Activated naive CD8-positive, alpha-beta T cell treated with anti-CD3 and anti-CD28 coated beads, Interleukin-2, amount 50 U/mL, for 24 hours (primary cell): ENCODE data around the gene RPL26.
"Not testable (repeated sequence)": the region's sequence is repeated elsewhere in the genome, so short reads cannot be mapped to it uniquely, and the experiment has no call there.

Experiments
- ATAC-seq: fragments of 150-1000 bp; cut with Tn5 transposase; one replicate; pipeline ENCODE4 v1.10.0; 2021
- DNase-seq: peaks from one replicate; pipeline ENCODE4 v3.0.0; 2021
- H3K27ac Mint-ChIP-seq: one replicate; pipeline ENCODE4 v1.8.0; 2021; ENCODE audit warnings: mild to moderate bottlenecking, mixed read lengths
- H3K27me3 Mint-ChIP-seq: one replicate; pipeline ENCODE4 v1.8.0; 2021; ENCODE audit warnings: mixed read lengths
- H3K36me3 Mint-ChIP-seq: one replicate; pipeline ENCODE4 v1.8.0; 2021; ENCODE audit warnings: low read depth, mixed read lengths
- H3K4me1 Mint-ChIP-seq: one replicate; pipeline ENCODE4 v1.8.0; 2021; ENCODE audit warnings: mixed read lengths
- H3K4me3 Mint-ChIP-seq: one replicate; pipeline ENCODE4 v1.8.0; 2021; ENCODE audit warnings: mild to moderate bottlenecking, moderate library complexity, mixed read lengths
- H3K9me3 Mint-ChIP-seq: one replicate; pipeline ENCODE4 v1.8.0; 2021; ENCODE audit warnings: mixed read lengths

Gene RPL26

DNA sequence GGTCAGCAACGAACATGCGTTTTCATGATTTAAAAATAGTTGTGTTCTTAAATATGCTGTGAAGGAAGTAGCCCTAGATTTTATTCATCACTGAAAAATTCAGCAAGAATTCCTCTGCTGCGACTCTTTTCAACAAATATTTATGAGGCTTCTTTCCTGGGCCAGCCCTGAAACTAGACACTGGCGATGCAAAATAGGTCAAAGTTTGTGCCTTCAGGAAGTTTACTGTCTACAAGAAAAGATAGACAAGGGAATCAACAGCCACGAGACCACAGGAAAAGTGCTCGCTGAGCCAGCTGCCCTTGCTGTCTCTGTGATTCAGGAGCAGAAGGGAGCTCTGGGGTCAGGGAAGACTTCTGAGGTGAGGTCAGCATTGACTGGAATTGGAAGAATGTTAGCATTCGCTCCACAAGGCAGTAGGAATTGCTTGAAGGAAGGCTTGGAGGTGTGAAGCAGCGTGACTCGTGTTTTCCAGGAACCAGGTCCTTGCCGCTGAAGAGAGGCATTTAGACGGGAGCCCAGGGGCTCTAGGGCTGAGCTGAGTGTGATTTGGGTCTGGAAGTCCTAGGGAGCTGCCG, 1.9 kb upstream of the RPL26 start:
- ATAC-seq (no peak), DNase-seq (no peak)
- H3K9me3 Mint-ChIP-seq = no peaks in the 10 kb centered on the region
- no peaks in the 10 kb centered on the region for H3K27me3 Mint-ChIP-seq
- H3K4me3 Mint-ChIP-seq = peak overlapping the region; percentile 98
- no peak overlapping the region for H3K27ac Mint-ChIP-seq
- H3K4me1 Mint-ChIP-seq = peaks cover 41% of the 10 kb centered on the region
- peaks cover 32% of the 10 kb centered on the region for H3K36me3 Mint-ChIP-seq

DNA sequence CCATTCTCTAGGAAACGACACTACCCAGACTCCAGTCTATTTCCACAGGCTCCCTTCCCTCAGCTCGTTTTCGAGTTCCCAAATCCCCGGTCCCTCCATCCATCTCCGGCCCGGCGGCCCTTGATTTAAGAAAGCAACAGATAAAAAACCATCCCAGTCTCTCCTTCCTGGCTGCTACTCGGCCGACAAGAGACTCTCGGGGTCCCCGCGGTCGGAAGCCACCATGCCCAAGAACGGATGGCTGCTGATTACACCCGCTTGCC, 182 bp downstream of the RPL26 start:
- Mint-ChIP-seq H3K27ac (peak overlapping the region; percentile 99), H3K9me3 (no peaks in the 10 kb centered on the region), H3K36me3 (peaks cover 51% of the 10 kb centered on the region), H3K4me3 (peak overlapping the region; percentile 98), H3K27me3 (no peaks in the 10 kb centered on the region), H3K4me1 (peaks cover 60% of the 10 kb centered on the region)
- DNase-seq (no peak), ATAC-seq (no peak)

DNA sequence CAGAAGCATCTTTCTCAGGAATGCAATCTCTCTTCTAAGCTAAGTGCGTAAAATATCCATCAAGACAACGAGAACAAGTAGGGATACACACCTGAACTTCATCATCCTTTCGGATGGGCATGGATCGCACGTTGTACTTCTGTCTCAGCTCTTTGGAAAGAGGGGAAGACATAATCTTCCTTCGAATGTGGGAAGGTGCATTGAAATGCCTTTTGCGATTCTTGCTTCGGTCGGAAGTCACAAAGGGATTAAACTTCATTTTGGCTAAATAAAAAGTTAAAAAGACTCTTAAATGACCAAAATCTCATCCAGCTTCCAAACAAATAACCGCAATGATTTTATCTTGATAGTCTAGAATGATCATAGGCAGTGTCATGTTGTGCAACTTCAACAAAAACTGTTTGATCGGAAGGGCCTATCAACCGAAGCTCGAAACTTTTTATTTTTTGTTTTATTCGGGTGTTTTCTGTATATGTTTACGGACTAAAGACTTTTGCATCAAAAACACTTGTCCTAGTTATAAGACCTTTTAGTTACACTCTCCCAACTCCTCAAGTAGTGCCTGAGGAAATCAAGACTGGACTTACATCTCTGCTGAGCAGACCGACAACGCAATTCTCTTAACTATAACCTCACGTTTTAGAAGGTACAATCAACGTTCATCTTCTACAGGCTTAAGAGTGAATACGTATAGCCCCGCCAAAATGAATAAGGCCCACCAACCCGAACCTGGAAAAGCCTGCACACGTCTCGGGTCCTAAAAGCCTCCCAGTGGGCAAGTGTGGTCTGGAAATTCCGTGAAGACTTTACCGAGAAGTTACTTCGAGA, 727 bp downstream of the RPL26 start:
- H3K4me1 Mint-ChIP-seq = peaks cover 66% of the 10 kb centered on the region
- no peaks in the 10 kb centered on the region for H3K9me3 Mint-ChIP-seq
- DNase-seq (no peak), ATAC-seq (no peak)
- peak overlapping the region; percentile 99 for H3K27ac Mint-ChIP-seq
- H3K36me3 Mint-ChIP-seq = peaks cover 56% of the 10 kb centered on the region
- H3K27me3 Mint-ChIP-seq = no peaks in the 10 kb centered on the region
- H3K4me3 Mint-ChIP-seq = peak overlapping the region; percentile 98

DNA sequence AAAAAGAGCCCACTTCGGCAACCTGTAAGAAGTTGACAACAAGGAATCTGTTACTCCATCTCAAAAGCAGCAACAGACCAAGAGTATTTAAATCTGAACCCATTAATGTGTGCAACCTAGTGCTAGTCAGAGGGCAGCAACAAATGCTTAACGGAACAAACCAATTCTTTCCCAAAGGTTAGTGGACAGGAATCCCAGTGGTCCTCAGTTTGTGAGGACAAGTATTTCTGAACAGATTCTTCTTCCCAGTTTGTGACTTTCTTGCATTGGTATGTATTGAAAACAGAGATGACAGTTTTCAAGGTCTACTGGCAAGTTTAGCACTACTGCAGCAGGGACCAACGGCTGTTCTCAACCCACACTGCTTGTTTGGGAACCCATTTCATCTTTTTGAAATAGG, 2.9 kb downstream of the RPL26 start:
- H3K9me3 Mint-ChIP-seq = no peaks in the 10 kb centered on the region
- peak overlapping the region; percentile 98 for H3K4me3 Mint-ChIP-seq
- ATAC-seq (no peak), DNase-seq (no peak)
- H3K27ac Mint-ChIP-seq = peak overlapping the region; percentile 99
- no peaks in the 10 kb centered on the region for H3K27me3 Mint-ChIP-seq
- peaks cover 78% of the 10 kb centered on the region for H3K4me1 Mint-ChIP-seq
- H3K36me3 Mint-ChIP-seq = peaks cover 72% of the 10 kb centered on the region

DNA sequence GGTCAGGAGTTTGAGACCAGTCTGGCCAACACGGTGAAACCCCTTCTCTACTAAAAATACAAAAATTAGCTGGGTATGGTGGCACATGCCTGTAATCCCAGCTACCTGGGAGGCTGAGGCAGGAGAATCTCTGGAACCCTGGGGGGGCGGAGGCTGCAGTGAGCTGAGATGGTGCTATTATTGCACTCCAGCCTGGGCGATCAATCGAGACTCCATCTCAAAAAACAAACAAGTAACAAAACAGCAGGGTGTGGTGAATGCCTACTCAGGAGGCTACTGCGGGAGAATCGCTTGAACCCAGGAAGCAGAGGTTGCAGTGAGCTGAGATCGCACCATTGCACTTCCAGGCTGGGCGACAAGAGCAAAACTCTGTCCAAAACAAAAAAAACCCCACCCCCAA, 4.9 kb downstream of the RPL26 start:
- Mint-ChIP-seq H3K4me3 (peak overlapping the region; percentile 98), H3K36me3 (peaks cover 72% of the 10 kb centered on the region), H3K27ac (peak overlapping the region; percentile 99), H3K4me1 (peaks cover 71% of the 10 kb centered on the region)
- not testable (repeated sequence) for H3K27me3 Mint-ChIP-seq, DNase-seq, H3K9me3 Mint-ChIP-seq, ATAC-seq

DNA sequence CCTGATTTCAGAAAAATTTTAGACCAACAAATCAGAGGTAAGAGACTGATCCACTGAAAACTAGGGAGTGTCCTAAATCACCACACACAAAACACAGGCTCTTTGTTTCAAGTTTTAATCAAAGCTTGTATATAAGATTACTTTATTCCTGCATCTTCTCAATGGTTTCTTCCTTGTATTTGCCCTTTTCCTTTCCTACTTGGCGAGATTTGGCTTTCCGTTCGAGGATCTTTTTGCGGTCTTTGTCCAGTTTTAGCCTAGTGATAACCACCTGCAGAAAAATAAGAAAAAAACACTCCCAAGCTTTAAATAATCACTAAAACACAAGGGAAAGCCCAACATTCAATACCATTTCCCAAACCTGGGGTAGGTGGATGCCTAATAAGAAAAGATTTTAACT, 5.6 kb downstream of the RPL26 start:
- no peaks in the 10 kb centered on the region for H3K27me3 Mint-ChIP-seq
- ATAC-seq (no peak), DNase-seq (no peak)
- H3K4me1 Mint-ChIP-seq = peaks cover 64% of the 10 kb centered on the region
- H3K4me3 Mint-ChIP-seq = peak overlapping the region; percentile 85
- H3K9me3 Mint-ChIP-seq = no peaks in the 10 kb centered on the region
- peaks cover 66% of the 10 kb centered on the region for H3K36me3 Mint-ChIP-seq
- H3K27ac Mint-ChIP-seq = peak overlapping the region; percentile 99

DNA sequence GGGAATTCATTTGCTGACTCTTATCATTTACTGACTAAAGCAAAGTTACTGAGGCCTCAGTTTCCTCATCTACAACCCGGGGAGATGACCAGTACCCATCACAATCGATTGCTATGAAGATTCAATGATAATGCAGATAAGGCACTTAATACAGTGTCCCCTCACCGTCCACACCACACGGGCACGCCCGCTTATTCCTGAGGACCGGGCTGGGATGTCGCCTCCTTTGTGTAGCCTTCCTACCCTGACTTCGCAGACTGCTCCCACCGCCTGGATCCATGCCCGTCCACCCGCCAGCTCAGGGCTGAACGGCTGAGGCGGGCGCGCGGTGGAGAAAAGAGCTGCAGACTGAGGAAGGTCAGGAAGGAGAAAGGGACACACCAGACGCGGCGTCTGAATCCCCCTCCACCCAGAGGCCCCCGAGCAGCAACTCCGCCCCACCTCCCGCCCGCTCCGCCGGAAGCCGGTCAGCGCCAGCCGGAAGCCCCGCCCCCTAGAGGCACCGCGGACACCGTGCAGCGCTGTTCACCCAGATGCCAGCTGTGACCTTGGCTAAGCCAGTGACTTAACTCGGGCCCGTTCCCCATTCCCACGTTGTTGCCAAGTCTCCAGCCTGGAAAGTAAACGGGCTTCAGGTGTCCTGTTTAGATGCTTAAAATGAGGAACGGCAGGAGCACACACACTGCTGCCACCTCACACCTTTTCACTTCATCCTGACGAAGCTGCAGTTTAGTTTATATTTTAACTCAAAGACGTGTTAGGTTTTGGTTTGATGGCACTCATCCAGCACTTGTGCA, 6.5 kb downstream of the RPL26 start, which contains the start of gene KRABD2:
Gene KRABD2, minus strand, starts transcription at position 434 of the 797 bp plus-strand sequence.
- H3K27ac Mint-ChIP-seq = peak within 1 kb of the TSS; percentile 99
- H3K4me1 Mint-ChIP-seq = peaks cover 61% of the 10 kb centered on the region
- H3K36me3 Mint-ChIP-seq = peaks cover 58% of the 10 kb centered on the region
- no peaks in the 10 kb centered on the region for H3K9me3 Mint-ChIP-seq
- DNase-seq = peak; percentile 97
- H3K27me3 Mint-ChIP-seq = no peaks in the 10 kb centered on the region
- peak within 1 kb of the TSS; percentile 85 for H3K4me3 Mint-ChIP-seq
- peak; percentile 97 for ATAC-seq

DNA sequence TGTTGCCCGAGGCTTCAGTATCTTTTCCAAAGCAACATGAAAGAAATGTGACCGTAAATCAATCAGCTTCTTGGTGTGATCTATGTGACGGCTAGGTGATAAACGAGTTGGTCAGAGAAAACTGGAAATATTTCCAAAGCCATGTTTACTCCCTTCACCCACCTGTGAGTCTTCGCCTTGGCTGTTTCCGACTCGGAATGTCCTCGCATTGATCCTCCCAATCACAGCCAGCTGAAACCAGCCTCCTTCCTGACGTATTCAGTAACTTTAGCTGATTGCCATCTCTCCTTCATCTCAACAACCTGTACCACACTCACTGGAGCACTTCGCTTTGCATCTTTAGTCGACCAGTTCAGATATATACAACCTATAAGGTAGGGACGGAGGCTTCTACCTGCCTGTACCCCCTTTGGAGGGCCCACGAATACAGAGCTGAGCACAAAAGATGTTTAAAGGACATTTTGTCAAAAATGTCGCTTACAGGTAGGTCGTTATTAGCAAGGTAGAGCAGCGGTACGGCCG, 7.2 kb downstream of the RPL26 start:
- ATAC-seq (no peak), DNase-seq (no peak)
- Mint-ChIP-seq H3K27me3 (no peaks in the 10 kb centered on the region), H3K4me3 (peak overlapping the region; percentile 85), H3K4me1 (peaks cover 54% of the 10 kb centered on the region), H3K27ac (peak overlapping the region; percentile 99), H3K36me3 (peaks cover 51% of the 10 kb centered on the region), H3K9me3 (no peaks in the 10 kb centered on the region)

DNA sequence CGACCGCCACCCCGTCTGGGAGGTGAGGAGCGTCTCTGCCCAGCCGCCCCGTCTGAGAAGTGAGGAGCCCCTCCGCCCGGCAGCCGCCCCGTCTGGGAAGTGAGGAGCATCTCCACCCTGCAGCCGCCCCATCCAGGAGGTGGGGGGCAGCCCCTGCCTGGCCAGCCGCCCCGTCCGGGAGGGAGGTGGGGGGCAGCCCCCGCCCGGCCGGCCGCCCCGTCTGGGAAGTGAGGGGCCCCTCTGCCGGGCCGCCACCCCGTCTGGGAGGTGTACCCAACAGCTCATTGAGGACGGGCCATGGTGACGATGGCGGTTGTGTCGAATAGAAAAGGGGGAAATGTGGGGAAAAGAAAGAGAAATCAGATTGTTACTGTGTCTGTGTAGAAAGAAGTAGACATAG, 9.1 kb downstream of the RPL26 start:
- Mint-ChIP-seq H3K36me3 (peaks cover 43% of the 10 kb centered on the region), H3K4me1 (peaks cover 37% of the 10 kb centered on the region)
- DNase-seq, H3K4me3 Mint-ChIP-seq, H3K9me3 Mint-ChIP-seq, ATAC-seq, H3K27me3 Mint-ChIP-seq, H3K27ac Mint-ChIP-seq: not testable (repeated sequence)

DNA sequence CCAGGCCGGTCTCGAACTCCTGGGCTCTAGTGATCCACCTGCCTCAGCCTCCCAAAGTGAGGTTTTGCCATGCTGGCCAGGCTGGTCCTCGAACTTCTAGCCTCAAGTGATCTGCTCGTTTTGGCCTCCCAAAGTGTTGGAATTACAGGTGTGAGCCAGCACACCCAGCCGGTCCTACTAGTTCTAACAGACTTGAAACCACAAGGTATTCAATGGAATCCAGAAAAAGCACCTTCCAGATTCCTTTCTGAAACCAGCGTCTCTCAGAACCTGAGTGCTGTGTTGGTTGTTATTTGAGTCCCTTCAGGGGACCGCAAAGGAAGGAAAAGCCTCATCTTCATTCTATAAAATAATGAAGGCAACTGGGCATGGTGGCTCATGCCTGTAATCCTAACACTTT, 10.6 kb downstream of the RPL26 start:
- Mint-ChIP-seq H3K36me3 (peaks cover 32% of the 10 kb centered on the region), H3K4me1 (peaks cover 24% of the 10 kb centered on the region), H3K4me3 (no peak overlapping the region), H3K27me3 (no peaks in the 10 kb centered on the region), H3K27ac (no peak overlapping the region), H3K9me3 (no peaks in the 10 kb centered on the region)
- ATAC-seq (no peak), DNase-seq (no peak)

DNA sequence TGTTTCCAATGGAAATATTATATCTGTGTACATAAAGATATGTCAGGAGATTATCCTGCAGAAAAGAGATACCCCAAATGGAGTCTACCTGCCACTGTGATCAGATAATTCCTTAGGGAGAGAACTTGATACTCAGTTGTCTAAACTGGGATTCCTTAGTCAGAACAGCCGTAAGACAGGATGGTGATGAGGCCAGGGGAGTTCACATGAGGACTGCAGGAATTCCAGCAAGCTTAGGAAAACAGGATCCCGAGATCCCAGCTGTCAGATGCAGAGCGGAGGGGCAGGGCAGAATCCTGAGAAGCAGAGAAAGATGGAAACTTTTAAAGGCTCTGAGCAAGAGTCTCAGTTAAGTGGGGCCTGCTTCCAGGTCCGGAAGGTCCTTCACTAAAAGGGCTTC, 11.2 kb downstream of the RPL26 start:
- Mint-ChIP-seq H3K4me3 (no peak overlapping the region), H3K4me1 (peaks cover 17% of the 10 kb centered on the region), H3K27me3 (no peaks in the 10 kb centered on the region), H3K36me3 (peaks cover 26% of the 10 kb centered on the region), H3K27ac (no peak overlapping the region), H3K9me3 (no peaks in the 10 kb centered on the region)
- ATAC-seq (no peak), DNase-seq (no peak)

DNA sequence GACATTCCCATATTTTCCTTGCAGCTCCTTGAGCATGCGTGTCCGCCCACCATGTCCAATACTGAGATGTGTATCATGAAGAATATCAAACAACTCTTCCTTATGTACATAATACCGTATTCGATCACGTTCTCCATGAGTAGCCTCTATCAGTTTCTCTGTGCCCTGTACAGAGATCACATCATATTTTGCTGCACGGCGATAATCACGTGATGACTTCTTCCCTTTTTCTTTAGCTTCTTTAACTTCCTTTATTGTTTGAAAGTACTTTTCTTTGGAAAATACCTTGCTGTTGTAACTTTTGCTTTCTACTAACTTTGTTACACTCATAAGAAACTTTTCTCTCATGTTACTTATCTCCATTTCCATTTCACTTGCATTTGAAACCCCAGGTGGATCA, 13.0 kb downstream of the RPL26 start:
- H3K4me1 Mint-ChIP-seq = peaks cover 4% of the 10 kb centered on the region
- no peak overlapping the region for H3K27ac Mint-ChIP-seq
- H3K27me3 Mint-ChIP-seq = no peaks in the 10 kb centered on the region
- H3K36me3 Mint-ChIP-seq = peaks cover 14% of the 10 kb centered on the region
- no peaks in the 10 kb centered on the region for H3K9me3 Mint-ChIP-seq
- ATAC-seq (no peak), DNase-seq (no peak)
- H3K4me3 Mint-ChIP-seq = no peak overlapping the region

DNA sequence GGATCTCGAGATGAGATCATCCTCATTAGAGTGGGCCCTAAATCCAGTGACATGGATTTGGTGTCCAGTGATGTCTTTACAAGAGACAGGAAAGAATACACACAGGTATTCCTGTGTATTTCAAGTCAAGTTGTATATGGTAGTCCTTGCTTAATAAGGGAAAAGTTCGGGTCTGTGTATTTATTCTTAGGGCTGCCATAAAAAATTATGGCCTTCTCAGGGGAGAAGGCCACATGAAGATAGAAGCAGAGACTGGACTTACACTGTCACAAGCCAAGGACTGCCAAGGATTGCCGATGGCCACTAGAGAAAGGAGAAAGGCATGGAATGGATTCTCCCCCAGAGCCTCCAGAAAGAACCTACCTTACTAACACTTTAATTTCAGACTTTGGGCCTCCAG, 14.8 kb downstream of the RPL26 start:
- DNase-seq = no peak
- ATAC-seq = no peak
- Mint-ChIP-seq H3K36me3 (peaks cover 14% of the 10 kb centered on the region), H3K9me3 (no peaks in the 10 kb centered on the region), H3K4me3 (no peak overlapping the region), H3K27me3 (no peaks in the 10 kb centered on the region), H3K27ac (no peak overlapping the region), H3K4me1 (peaks cover 2% of the 10 kb centered on the region)

DNA sequence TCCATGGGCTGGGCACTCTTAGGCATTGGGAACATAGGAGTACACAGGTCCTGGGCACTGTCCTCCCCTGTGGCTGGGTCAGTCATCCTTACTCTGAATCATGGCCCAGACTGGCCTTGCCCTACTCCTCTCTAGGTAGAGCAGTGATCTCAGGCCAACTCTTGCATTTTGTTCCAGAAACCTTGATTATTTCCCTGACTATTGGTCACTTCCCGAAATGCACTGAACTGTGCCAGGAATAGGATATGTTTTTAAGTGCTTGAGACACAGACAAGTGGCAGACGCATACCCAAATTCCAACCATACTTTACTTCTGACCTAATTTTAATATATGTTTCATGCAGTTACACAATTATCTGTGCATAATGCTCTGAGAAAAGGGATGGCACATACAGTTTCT, 16.8 kb downstream of the RPL26 start:
- no peak for DNase-seq
- Mint-ChIP-seq H3K27ac (no peak overlapping the region), H3K4me3 (no peak overlapping the region), H3K27me3 (no peaks in the 10 kb centered on the region), H3K36me3 (peaks cover 12% of the 10 kb centered on the region), H3K4me1 (peaks cover 2% of the 10 kb centered on the region), H3K9me3 (no peaks in the 10 kb centered on the region)
- ATAC-seq = no peak

DNA sequence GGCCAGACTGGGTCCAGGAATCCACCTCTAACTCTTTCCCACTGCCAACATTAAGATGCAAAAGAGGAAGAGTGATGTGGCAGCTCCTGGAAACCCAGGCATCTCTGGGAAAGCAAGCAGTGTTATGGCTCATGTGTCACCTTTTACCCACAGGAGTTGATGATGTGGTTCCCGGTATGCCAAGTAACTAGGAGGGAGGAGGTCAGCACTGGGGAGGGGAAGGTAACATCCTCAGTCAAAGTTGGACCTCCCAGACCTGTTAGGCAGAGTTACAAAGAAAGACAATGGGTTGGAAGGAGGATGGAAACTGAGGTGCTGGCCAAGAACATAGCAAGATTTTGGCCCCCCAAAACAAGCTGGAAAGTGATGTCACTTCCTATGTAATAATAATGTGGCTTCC, 17.9 kb downstream of the RPL26 start:
- DNase-seq (no peak), ATAC-seq (no peak)
- Mint-ChIP-seq H3K27ac (no peak overlapping the region), H3K9me3 (no peaks in the 10 kb centered on the region), H3K4me3 (no peak overlapping the region), H3K27me3 (no peaks in the 10 kb centered on the region), H3K36me3 (peaks cover 12% of the 10 kb centered on the region), H3K4me1 (peaks cover 2% of the 10 kb centered on the region)
